BE2C (cell line): ENCODE data around the gene HTR2B.

ENCODE experiments used
- DNase-seq: peaks from one replicate; pipeline ENCODE4 v3.0.0-alpha.2; 2020
- H3K27me3 ChIP-seq: fragments of 250-450 bp; sonication (Bioruptor Pico); 2 replicates; pipeline ENCODE4 v1.5.1; 2020; ENCODE audit warnings: mild to moderate bottlenecking
- H3K36me3 ChIP-seq: fragments of 250-450 bp; sonication (Bioruptor Pico); 2 replicates; pipeline ENCODE4 v1.5.1; 2020; ENCODE audit warnings: mild to moderate bottlenecking
- H3K4me1 ChIP-seq: fragments of 250-450 bp; sonication (Bioruptor Pico); 2 replicates; pipeline ENCODE4 v1.5.1; 2020
- H3K4me3 ChIP-seq: 2 replicates; pipeline ENCODE4 v1.5.1; 2011; ENCODE audit warnings: low read depth, low read length
- H3K9me3 ChIP-seq: fragments of 250-450 bp; sonication (Bioruptor Pico); 2 replicates; pipeline ENCODE4 v1.5.1; 2020
- CTCF ChIP-seq: IDR thresholded peaks from 2 replicates; pipeline ENCODE4 v1.5.1; 2012; ENCODE audit warnings: mild to moderate bottlenecking, low read depth, low read length

Gene HTR2B

GRCh38 chr2:231138699-231139098 lies 13.9 kb upstream of the HTR2B start:
- no peak for DNase-seq
- TF ChIP-seq CTCF, result no peak

GRCh38 chr2:231134910-231135655 lies 10.2 kb upstream of the HTR2B start:
- no peak for TF ChIP-seq CTCF
- H3K4me1 ChIP-seq, result no peaks in the 10 kb centered on the region; the same call in 1 of the 2 replicates
- H3K36me3 ChIP-seq, result peaks cover 5% of the 10 kb centered on the region
- DNase-seq, result no peak
- no peaks in the 10 kb centered on the region for H3K9me3 ChIP-seq
- no peaks in the 10 kb centered on the region for H3K27me3 ChIP-seq
- no peak overlapping the region for H3K4me3 ChIP-seq

More at GRCh38 chr2:231138699-231139098, 13.9 kb upstream of the HTR2B start:
- H3K9me3 ChIP-seq, result no peaks in the 10 kb centered on the region
- H3K36me3 ChIP-seq, result peaks cover 5% of the 10 kb centered on the region
- H3K4me3 ChIP-seq, result no peak overlapping the region
- H3K4me1 ChIP-seq, result no peaks in the 10 kb centered on the region; the same call in 1 of the 2 replicates
- no peaks in the 10 kb centered on the region for H3K27me3 ChIP-seq

GRCh38 chr2:231133365-231134099 lies 8.7 kb upstream of the HTR2B start:
- H3K4me1 ChIP-seq, result no peaks in the 10 kb centered on the region; the same call in none of the 2 replicates
- no peak for TF ChIP-seq CTCF

GRCh38 chr2:231132129-231132528 lies 7.3 kb upstream of the HTR2B start:
- DNase-seq, result no peak
- no peak for TF ChIP-seq CTCF
- no peaks in the 10 kb centered on the region; the same call in none of the 2 replicates for H3K4me1 ChIP-seq

More at GRCh38 chr2:231133365-231134099, 8.7 kb upstream of the HTR2B start:
- no peak for DNase-seq
- H3K36me3 ChIP-seq, result no peaks in the 10 kb centered on the region
- no peaks in the 10 kb centered on the region for H3K27me3 ChIP-seq
- H3K9me3 ChIP-seq, result no peaks in the 10 kb centered on the region
- no peak overlapping the region for H3K4me3 ChIP-seq

GRCh38 chr2:231130336-231131056 lies 5.7 kb upstream of the HTR2B start:
- DNase-seq, result no peak
- Histone ChIP-seq H3K36me3 (no peaks in the 10 kb centered on the region), H3K4me1 (no peaks in the 10 kb centered on the region; the same call in none of the 2 replicates), H3K27me3 (no peaks in the 10 kb centered on the region), H3K9me3 (no peaks in the 10 kb centered on the region), H3K4me3 (no peak overlapping the region)
- no peak for TF ChIP-seq CTCF

More at GRCh38 chr2:231132129-231132528, 7.3 kb upstream of the HTR2B start:
- Histone ChIP-seq H3K4me3 (no peak overlapping the region), H3K27me3 (no peaks in the 10 kb centered on the region), H3K9me3 (no peaks in the 10 kb centered on the region), H3K36me3 (no peaks in the 10 kb centered on the region)
